ENCODE data around the gene RASSF7. TPM values are rescaled to one million over a fixed set of nuclear protein-coding genes. Genes with fewer than 3 reads are reported as not detected.

Gene RASSF7, protein sequence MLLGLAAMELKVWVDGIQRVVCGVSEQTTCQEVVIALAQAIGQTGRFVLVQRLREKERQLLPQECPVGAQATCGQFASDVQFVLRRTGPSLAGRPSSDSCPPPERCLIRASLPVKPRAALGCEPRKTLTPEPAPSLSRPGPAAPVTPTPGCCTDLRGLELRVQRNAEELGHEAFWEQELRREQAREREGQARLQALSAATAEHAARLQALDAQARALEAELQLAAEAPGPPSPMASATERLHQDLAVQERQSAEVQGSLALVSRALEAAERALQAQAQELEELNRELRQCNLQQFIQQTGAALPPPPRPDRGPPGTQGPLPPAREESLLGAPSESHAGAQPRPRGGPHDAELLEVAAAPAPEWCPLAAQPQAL
- 10 to 100 TPM; 17.6 to 35.7 (median 27.9) TPM for total RNA-seq
- 100 to 1,000 TPM; 171 to 253 TPM for polyA plus RNA-seq

- TF ChIP-seq, protein P1, sequence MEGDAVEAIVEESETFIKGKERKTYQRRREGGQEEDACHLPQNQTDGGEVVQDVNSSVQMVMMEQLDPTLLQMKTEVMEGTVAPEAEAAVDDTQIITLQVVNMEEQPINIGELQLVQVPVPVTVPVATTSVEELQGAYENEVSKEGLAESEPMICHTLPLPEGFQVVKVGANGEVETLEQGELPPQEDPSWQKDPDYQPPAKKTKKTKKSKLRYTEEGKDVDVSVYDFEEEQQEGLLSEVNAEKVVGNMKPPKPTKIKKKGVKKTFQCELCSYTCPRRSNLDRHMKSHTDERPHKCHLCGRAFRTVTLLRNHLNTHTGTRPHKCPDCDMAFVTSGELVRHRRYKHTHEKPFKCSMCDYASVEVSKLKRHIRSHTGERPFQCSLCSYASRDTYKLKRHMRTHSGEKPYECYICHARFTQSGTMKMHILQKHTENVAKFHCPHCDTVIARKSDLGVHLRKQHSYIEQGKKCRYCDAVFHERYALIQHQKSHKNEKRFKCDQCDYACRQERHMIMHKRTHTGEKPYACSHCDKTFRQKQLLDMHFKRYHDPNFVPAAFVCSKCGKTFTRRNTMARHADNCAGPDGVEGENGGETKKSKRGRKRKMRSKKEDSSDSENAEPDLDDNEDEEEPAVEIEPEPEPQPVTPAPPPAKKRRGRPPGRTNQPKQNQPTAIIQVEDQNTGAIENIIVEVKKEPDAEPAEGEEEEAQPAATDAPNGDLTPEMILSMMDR (IDR thresholded peaks at IDR 0.05): no peak
- Histone ChIP-seq H3K36me3 (no peaks in the 10 kb centered on the region), H3K4me1 (peaks cover 0 to 11% (median 9%) of the 10 kb centered on the region in 3 donors), H3K27ac (peak within 1 kb of the TSS; percentile 91 to 99 (median 96)), H3K27me3 (no peaks in the 10 kb centered on the region), H3K9me3 (no peaks in the 10 kb centered on the region), H3K4me3 (peak within 1 kb of the TSS; percentile 71 to 98 (median 95))
- peak; percentile 81 to 92 (median 88) for ATAC-seq
- WGBS, 2 donors: 1 to 2% methylated on average over 34 to 85 of the region's 95 CpGs
- DNase-seq: peak; percentile 91 to 98 (median 96)
- intact Hi-C loops (cut with DNase I): no loop called here
- no peak for FAIRE-seq
Measured at GRCh38 chr11:560305-561147, at the start of gene RASSF7, which contains the start of gene LMNTD2. Gene RASSF7, plus strand, starts transcription at chr11:560970. Its CDS starts 799 bp downstream, at chr11:561769. Gene LMNTD2, minus strand, starts transcription at chr11:560738. Its CDS starts 22 bp downstream, at chr11:560716.

DNA sequence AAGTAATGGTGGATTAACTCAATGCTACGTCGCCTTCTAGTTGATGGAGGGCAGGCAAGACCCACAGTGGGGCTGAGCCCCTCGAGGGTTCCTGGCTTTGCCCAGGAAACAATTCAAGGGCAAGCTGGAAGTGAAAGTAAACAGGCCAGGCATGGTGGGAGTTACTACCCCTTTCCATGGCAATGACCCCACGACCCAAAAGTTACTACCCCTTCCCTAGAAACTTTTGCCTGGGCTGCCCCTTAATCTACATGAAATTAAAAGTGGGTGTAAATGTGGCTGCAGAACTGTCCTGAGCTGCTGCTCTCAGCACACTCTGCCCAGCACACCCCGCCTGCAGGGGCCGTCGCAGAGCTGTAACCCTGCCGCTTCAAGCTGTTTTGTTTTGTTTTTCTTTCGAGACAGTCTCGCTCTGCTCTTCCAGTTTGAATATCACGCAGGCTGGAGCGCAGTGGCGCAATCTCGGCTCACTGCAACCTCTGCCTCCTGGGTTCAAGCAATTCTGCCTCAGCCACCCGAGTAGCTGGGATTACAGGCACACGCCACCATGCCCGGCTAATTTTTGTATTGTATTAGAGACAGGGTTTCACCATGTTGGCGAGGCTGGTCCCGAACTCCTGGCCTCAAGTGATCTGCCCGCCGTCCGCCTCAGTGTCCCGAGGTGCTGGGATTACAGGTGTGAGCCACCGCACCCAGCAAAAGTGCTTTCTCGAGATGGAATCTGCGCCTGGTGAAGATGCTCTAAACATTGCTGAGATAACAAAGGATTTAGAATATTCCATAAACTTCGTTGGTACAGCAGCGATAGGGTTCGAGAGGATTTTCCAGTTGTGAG is 47.8 kb upstream of the RASSF7 start:
- H3K36me3 ChIP-seq: no peaks in the 10 kb centered on the region
- peaks cover 0 to 2% (median 0%) of the 10 kb centered on the region in 3 donors for H3K4me1 ChIP-seq
- no peak for FAIRE-seq
- no peaks in the 10 kb centered on the region for H3K27me3 ChIP-seq
- TF ChIP-seq, protein P1 (IDR thresholded peaks at IDR 0.05): no peak
- H3K9me3 ChIP-seq: no peaks in the 10 kb centered on the region
- WGBS, 2 donors: 92 to 96% methylated on average over 29 of the region's 29 CpGs
- no peak overlapping the region for H3K4me3 ChIP-seq
- no peak for DNase-seq
- no peak for ATAC-seq
- intact Hi-C loops (cut with DNase I): no loop called here
- H3K27ac ChIP-seq: no peak overlapping the region

DNA sequence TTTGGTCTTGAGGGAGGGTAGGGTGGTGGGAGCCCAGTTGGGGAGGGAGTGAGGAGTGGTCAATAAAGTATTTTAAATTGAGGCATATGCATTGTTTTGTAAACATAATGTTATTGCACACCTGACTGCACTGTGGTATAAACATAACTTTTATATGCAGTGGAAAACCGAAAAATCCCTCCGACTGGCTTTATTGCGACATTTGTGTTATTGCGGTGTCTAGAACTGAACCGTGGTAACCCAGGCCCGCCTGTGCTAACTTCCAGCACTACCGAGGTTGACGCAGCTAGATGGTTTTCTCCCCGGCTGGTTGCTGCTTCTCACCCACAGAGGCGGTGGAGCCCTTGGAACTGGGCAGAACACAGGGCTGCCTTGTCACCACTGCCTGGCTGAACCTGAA is 46.2 kb upstream of the RASSF7 start:
- ATAC-seq: no peak

DNA sequence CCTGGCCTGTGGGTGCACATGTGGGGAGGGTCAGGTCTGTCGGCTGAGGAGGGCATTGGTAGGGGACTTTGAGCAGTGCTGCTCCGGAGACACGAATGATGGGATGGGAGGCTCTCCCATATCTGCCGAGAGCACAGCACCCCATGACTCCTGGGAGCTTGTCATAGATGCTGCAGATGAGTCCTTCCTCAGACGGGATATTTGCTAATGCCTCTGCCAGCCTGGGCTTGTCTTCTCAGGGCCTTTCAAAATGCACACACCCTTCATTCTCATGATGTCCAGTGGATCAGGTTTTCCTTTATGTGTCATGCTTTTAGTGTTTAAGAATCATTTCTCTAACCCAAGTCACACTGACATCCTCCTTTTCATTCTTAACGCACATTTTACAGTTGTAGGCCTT is 45.6 kb upstream of the RASSF7 start:
- Histone ChIP-seq H3K27me3 (no peaks in the 10 kb centered on the region), H3K36me3 (no peaks in the 10 kb centered on the region), H3K4me3 (no peak overlapping the region), H3K4me1 (peaks cover 0 to 4% (median 0%) of the 10 kb centered on the region in 3 donors), H3K27ac (no peak overlapping the region), H3K9me3 (no peaks in the 10 kb centered on the region)
- DNase-seq (no peak), FAIRE-seq (no peak), ATAC-seq (no peak)
- 91 to 93% methylated on average over 6 of the region's 6 CpGs for WGBS, 2 donors
- TF ChIP-seq, protein P1 (IDR thresholded peaks at IDR 0.05): no peak
- intact Hi-C loops (cut with DNase I): no loop called here

More for the DNA sequence above, 46.2 kb upstream of the RASSF7 start:
- Histone ChIP-seq H3K27me3 (no peaks in the 10 kb centered on the region), H3K36me3 (no peaks in the 10 kb centered on the region), H3K27ac (no peak overlapping the region), H3K4me1 (peaks cover 0 to 4% (median 0%) of the 10 kb centered on the region in 3 donors), H3K9me3 (no peaks in the 10 kb centered on the region), H3K4me3 (no peak overlapping the region)
- TF ChIP-seq, protein P1 (IDR thresholded peaks at IDR 0.05): no peak
- intact Hi-C loops (cut with DNase I): no loop called here
- WGBS, 2 donors: 89 to 94% methylated on average over 10 of the region's 10 CpGs
- no peak for FAIRE-seq
- no peak for DNase-seq
